T-cell (primary cell): ENCODE data around the gene S100A14. TPM values are rescaled to one million over a fixed set of nuclear protein-coding genes. Genes with fewer than 3 reads are reported as not detected.
A peak's percentile ranks its signal among the peaks of the same experiment; 100 is the strongest.

Experiments
- ATAC-seq, 4 experiments: fragments of 200-7000 bp in 3 of 4; fragments of 150-1000 bp in 1 of 4; cut with Tn5 transposase; replicated peaks in 1 of 4; 1 replicate in 3 of 4; 2 replicates in 1 of 4; pipeline ENCODE4 v1.10.0; 2021; ENCODE audit warnings: moderate library complexity in 3 of 4, mild to moderate bottlenecking in 2 of 4, moderate number of reproducible peaks in 1 of 4
- CTCF ChIA-PET, 2 donors: fragments of 300-600 bp; sonication (Branson Sonifier 250); formaldehyde crosslinking; loops; one replicate each; lab custom pipeline; 2022; ENCODE audit warnings: antibody characterized with exemption in 2 of 2; lab: Charles Lee
- POLR2A ChIA-PET, 2 donors: fragments of 300-600 bp; sonication (Branson Sonifier 250); formaldehyde crosslinking; loops; one replicate each; lab custom pipeline; 2022; ENCODE audit warnings: antibody characterized with exemption in 2 of 2; lab: Charles Lee
- DNase-seq, 35 experiments: peaks; one replicate each; pipeline versions ENCODE4 v3.0.0 to v3.0.0-alpha.2; 2013 to 2023
- H3K27ac ChIP-seq: one replicate; pipeline ENCODE4 v1.5.1; 2013; ENCODE audit warnings: low read length
- H3K27me3 ChIP-seq, 2 experiments: replicated peaks in 1 of 2; 1 replicate in 1 of 2; 2 replicates in 1 of 2; pipeline versions ENCODE4 v1.6.1 to v1.7.0; 2013; ENCODE audit warnings: low read length in 1 of 2, mixed read lengths in 1 of 2; ENCODE audit not compliant: control insufficient read depth in 2 of 2, insufficient read depth in 2 of 2; ENCODE audit errors: extremely low read depth in 1 of 2
- H3K36me3 ChIP-seq, 2 donors: 1 replicate in 1 of 2; 2 replicates in 1 of 2; pipeline versions ENCODE4 v1.6.1 to v1.7.0; 2013; ENCODE audit warnings: low read length in 1 of 2; ENCODE audit not compliant: control insufficient read depth in 2 of 2, insufficient read depth in 1 of 2; ENCODE audit errors: extremely low read depth in 1 of 2
- H3K4me1 ChIP-seq, 2 experiments: 1 replicate in 1 of 2; 2 replicates in 1 of 2; pipeline versions ENCODE4 v1.6.1 to v1.7.0; 2013; ENCODE audit warnings: low read length in 2 of 2, mixed read lengths in 1 of 2; ENCODE audit not compliant: insufficient read depth in 2 of 2, control insufficient read depth in 1 of 2; ENCODE audit errors: extremely low read depth in 1 of 2
- H3K4me3 ChIP-seq, 2 donors: 1 replicate in 1 of 2; 2 replicates in 1 of 2; pipeline versions ENCODE4 v1.5.1 to v1.7.0; 2013; ENCODE audit warnings: mild to moderate bottlenecking in 2 of 2, low read length in 1 of 2, moderate library complexity in 1 of 2; ENCODE audit not compliant: control insufficient read depth in 1 of 2; ENCODE audit errors: extremely low read depth in 1 of 2
- H3K9me3 ChIP-seq: 2 replicates; pipeline ENCODE4 v1.7.0; 2013
- H3K27ac Mint-ChIP-seq, 2 donors: one replicate each; pipeline ENCODE4 v1.8.0; 2020 to 2021; ENCODE audit warnings: mild to moderate bottlenecking in 2 of 2, mixed read lengths in 2 of 2
- H3K27me3 Mint-ChIP-seq, 2 donors: one replicate each; pipeline ENCODE4 v1.8.0; 2021 to 2022; ENCODE audit warnings: mixed read lengths in 2 of 2
- H3K36me3 Mint-ChIP-seq: one replicate; pipeline ENCODE4 v1.8.0; 2021; ENCODE audit warnings: mixed read lengths
- H3K4me1 Mint-ChIP-seq, 3 donors: one replicate each; pipeline ENCODE4 v1.8.0; 2020 to 2022; ENCODE audit warnings: mixed read lengths in 3 of 3, mild to moderate bottlenecking in 1 of 3
- H3K4me3 Mint-ChIP-seq, 3 donors: one replicate each; pipeline ENCODE4 v1.8.0; 2020 to 2022; ENCODE audit warnings: mild to moderate bottlenecking in 3 of 3, mixed read lengths in 3 of 3, moderate library complexity in 3 of 3
- H3K9me3 Mint-ChIP-seq, 3 donors: one replicate each; pipeline ENCODE4 v1.8.0; 2020 to 2022; ENCODE audit warnings: mixed read lengths in 3 of 3
- WGBS: methylation state at CpG from one replicate; pipeline ENCODE4 v1.1.5; 2013; ENCODE audit warnings: missing lambda C conversion rate; ENCODE audit not compliant: insufficient coverage; 5-methylcytosine and 5-hydroxymethylcytosine counted together
- total RNA-seq, 35 experiments: library from RNA in 6 of 35; stranded (reverse) in 6 of 35; fragments of 120-200 nt in 1 of 35; gene quantifications; one replicate each; pipeline versions ENCODE4 v1.2.1 to v1.2.4 and lab custom pipeline; 2013 to 2026

Gene S100A14
- total RNA-seq, 5 donors from 2014 or later (not counting 1 experiment from before 2014, with no cell fraction given) = 0.35 to 0.70 (median 0.43) TPM; not detected in 2

DNA sequence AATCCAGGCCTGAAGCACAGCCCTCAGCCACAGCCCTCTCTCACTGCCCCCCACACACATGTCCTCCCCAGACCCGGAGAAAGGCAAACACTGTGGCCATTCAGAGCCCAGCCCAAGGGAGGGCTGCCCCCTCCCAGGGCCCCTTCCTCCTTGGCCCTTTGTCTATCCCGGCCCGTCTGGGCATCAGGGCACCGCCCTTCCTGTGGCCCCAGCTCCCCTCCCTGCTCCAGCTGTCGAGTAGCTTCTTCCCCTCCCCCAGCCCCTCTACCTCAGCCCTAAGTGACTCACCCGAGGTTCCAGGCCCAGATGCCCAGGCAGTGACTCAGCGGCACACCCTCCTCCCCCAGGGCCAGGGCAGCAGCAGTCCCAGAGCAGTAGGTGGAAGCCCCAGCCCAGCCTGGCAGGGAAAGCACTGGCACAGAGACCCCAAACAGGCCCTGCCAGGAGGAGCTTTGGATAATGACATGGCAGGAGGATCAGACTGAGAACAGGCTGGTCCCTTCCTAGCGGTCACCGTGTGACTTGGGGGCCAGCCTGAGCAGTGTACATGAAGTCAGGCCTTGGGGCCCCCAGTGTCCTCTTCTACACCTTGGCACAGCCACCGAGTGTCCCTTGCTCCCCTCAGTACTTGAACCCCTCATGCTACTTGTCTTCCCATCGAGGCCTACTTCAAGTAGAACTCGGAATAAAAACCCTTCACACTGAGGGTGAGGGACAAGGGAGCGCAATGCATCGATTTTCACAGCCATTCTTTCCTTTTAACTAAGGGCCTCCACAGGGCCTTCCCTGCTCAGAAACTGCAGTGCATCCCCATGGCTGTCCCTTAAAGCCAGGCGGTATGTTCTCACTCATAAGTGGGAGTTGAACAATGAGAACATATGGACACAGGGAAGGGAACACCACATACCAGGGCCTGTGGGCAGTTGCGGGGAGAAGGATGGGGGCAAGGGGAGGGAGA, 49.4 kb downstream of the S100A14 start:
- peak; percentile 32 to 86 (median 56) for DNase-seq
- Mint-ChIP-seq H3K4me1 (peaks cover 32 to 35% (median 32%) of the 10 kb centered on the region in 3 donors), H3K4me3 (peak overlapping the region in 2 of 3 donors; percentile 45 to 61), H3K27ac (peak overlapping the region; percentile 90 to 97), H3K36me3 (no peaks in the 10 kb centered on the region), H3K9me3 (no peaks in the 10 kb centered on the region), H3K27me3 (peaks cover 0 to 2% of the 10 kb centered on the region in 2 donors)
- Histone ChIP-seq H3K4me3 (no peak overlapping the region), H3K27ac (peak overlapping the region; percentile 74), H3K9me3 (no peaks in the 10 kb centered on the region), H3K36me3 (no peaks in the 10 kb centered on the region), H3K27me3 (peaks cover 0 to 7% of the 10 kb centered on the region in 2 experiments), H3K4me1 (peaks cover 4 to 37% of the 10 kb centered on the region in 2 experiments)
- peak; percentile 71 to 96 (median 94) for ATAC-seq
- CTCF ChIA-PET = interaction anchor here (0.5 to 1.5 kb wide), 4 partner anchors 31 to 56 kb away, joined by 3 to 12 read pairs (median 6); partner anchors contain the start of gene S100A6 (in 1 of the 2)
- 46% methylated on average over 11 of the region's 16 CpGs for WGBS
- POLR2A ChIA-PET = interaction anchor here in 1 of 2 donors (0.6 kb wide), 1 partner anchor 36 kb away, joined by 4 read pairs; no protein-coding TSS in a partner anchor

DNA sequence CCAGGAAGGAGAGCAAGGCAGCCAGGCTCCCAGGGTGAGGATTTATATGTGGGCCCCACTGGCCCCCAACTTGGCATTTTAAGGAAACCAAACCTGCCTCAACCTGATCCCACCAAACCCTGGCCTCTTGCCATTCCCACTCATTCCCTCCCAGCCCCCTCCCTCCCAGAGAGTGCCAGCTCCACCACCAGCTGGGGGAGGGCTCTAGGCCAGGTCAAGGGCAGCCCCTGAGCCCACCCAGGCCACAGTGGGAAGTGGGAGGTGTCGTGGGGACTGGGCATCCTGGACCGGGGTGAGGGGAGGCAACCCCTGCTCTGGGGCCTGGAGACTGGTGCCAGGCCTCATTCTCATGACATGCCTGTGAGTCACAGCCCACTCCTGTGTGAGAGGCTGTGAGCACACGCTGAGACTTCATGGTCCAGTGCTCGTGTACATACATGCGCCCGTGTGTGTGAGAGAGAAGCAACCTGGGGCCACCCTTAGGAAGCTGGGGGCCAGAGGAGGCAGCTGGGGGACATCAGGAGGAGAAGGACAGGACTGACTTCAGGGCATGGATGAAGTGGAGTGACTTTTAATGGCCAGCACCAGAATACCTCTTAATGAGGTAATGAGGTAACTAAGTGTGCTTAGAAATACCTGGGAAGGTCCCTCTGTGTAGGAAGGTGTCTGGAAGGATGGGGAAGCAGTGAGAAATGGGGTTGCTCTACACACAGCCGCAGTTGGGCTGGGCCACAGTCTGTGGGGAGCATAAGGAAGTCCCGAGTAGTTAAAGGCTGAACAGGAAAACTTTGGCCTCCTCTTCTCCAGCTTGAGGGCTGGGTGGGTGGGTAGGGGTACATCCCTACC, 50.4 kb downstream of the S100A14 start, which contains the start of gene S100A2:
TSS of gene S100A2 (minus strand) at position 316 of the 846 bp plus-strand sequence. CDS start 1,967 bp downstream, outside the sequence.
- H3K4me1 Mint-ChIP-seq = peaks cover 32 to 35% (median 32%) of the 10 kb centered on the region in 3 donors
- peak within 1 kb of the TSS; percentile 74 for H3K27ac ChIP-seq
- no peak within 1 kb of the TSS for H3K4me3 ChIP-seq
- peak within 1 kb of the TSS in 2 of 3 donors; percentile 45 to 70 for H3K4me3 Mint-ChIP-seq
- H3K27me3 ChIP-seq = peaks cover 0 to 7% of the 10 kb centered on the region in 2 experiments
- ATAC-seq (peak; percentile 39 to 54 (median 43)), DNase-seq (peak in 6 of 35 experiments; percentile 2 to 40 (median 18))
- 67% methylated on average over 5 of the region's 8 CpGs for WGBS
- H3K4me1 ChIP-seq = peaks cover 4 to 37% of the 10 kb centered on the region in 2 experiments
- ChIA-PET CTCF (interaction anchor here (0.5 to 1.5 kb wide), 5 partner anchors 30 to 58 kb away, joined by 3 to 12 read pairs (median 3); partner anchors contain the start of gene S100A6 (in 1 of the 2)), POLR2A (interaction anchor here in 1 of 2 donors (0.8 kb wide), 1 partner anchor 30 kb away, joined by 8 read pairs; the partner anchor contains the start of gene S100A6)
- no peaks in the 10 kb centered on the region for H3K36me3 Mint-ChIP-seq
- no peaks in the 10 kb centered on the region for H3K9me3 ChIP-seq
- no peaks in the 10 kb centered on the region for H3K36me3 ChIP-seq
- no peaks in the 10 kb centered on the region for H3K9me3 Mint-ChIP-seq
- peak within 1 kb of the TSS; percentile 92 to 97 for H3K27ac Mint-ChIP-seq
- H3K27me3 Mint-ChIP-seq = no peaks in the 10 kb centered on the region

Other genes starting within 250 kb of the S100A14 start
- 1 to 10 TPM in 1 of 5 donors, not detected in 4; 1.1 TPM for gene S100A12, start 240.7 kb downstream of the S100A14 start, total RNA-seq
- 1 to 10 TPM in 2 of 5 donors, not detected in 3; 1.1 to 3.8 TPM for gene S100A8, start 225.3 kb downstream of the S100A14 start, total RNA-seq
- gene S100A7A, start 199.8 kb downstream of the S100A14 start, total RNA-seq = not detected
- not detected for gene S100A7, start 155.7 kb downstream of the S100A14 start, total RNA-seq
- gene S100A6, start 80.3 kb downstream of the S100A14 start, total RNA-seq = 100 to 1,000 TPM; 200 to 467 (median 400) TPM
- 1 to 10 TPM in 3 of 5 donors, under 1 TPM in 1, not detected in 1; 0.36 to 1.6 (median 1.2) TPM for gene S100A5, start 75.4 kb downstream of the S100A14 start, total RNA-seq
- gene S100A4, start 70.5 kb downstream of the S100A14 start, total RNA-seq = 100 to 1,000 TPM; 297 to 698 (median 384) TPM
- gene S100A3, start 67.1 kb downstream of the S100A14 start, total RNA-seq = not detected
- under 1 TPM in 1 of 5 donors, not detected in 4; 0.66 TPM for gene S100A2, start 50.5 kb downstream of the S100A14 start, total RNA-seq
- gene S100A16, start 3.2 kb downstream of the S100A14 start, total RNA-seq = 1 to 10 TPM in 1 of 5 donors, under 1 TPM in 2, not detected in 2; 0.53 to 1.0 (median 0.82) TPM
- 1 to 10 TPM; 4.0 to 5.3 (median 4.2) TPM for gene S100A13, start 11.2 kb upstream of the S100A14 start, total RNA-seq
- gene S100A1, start 12.1 kb upstream of the S100A14 start, total RNA-seq = not detected
- 100 to 1,000 TPM in 3 of 5 donors, 10 to 100 TPM in 2; 76.7 to 131 (median 130) TPM for gene CHTOP, start 17.7 kb upstream of the S100A14 start, total RNA-seq
- 10 to 100 TPM; 16.1 to 29.8 (median 26.6) TPM for gene SNAPIN, start 42.4 kb upstream of the S100A14 start, total RNA-seq
- gene ILF2, start 54.7 kb upstream of the S100A14 start, total RNA-seq = 100 to 1,000 TPM in 2 of 5 donors, 10 to 100 TPM in 3; 86.6 to 137 (median 90.0) TPM
- gene NPR1, start 62.4 kb upstream of the S100A14 start, total RNA-seq = under 1 TPM in 3 of 5 donors, not detected in 2; 0.23 to 0.44 (median 0.35) TPM
- gene INTS3, start 111.7 kb upstream of the S100A14 start, total RNA-seq = 10 to 100 TPM; 45.9 to 57.7 (median 48.5) TPM
- 10 to 100 TPM; 11.0 to 24.5 (median 18.9) TPM for gene SLC27A3, start 159.1 kb upstream of the S100A14 start, total RNA-seq